ENCODE data around the gene ADGRL2. TPM values are rescaled to one million over a fixed set of nuclear protein-coding genes. Genes with fewer than 3 reads are reported as not detected.

Gene ADGRL2
- total RNA-seq, 4 donors from 2014 or later = 40.7 to 53.4 (median 44.2) TPM

- no peak for TF ChIP-seq CTCF (IDR thresholded peaks at IDR 0.05)
- TF ChIP-seq POLR2AphosphoS5 (IDR thresholded peaks at IDR 0.05) = no peak
- TF ChIP-seq POLR2A (IDR thresholded peaks at IDR 0.05) = no peak
- no peak for TF ChIP-seq EP300 (IDR thresholded peaks at IDR 0.05)
Measured at GRCh38 chr1:81948495-81948894, 147.8 kb downstream of the ADGRL2 start.

DNA sequence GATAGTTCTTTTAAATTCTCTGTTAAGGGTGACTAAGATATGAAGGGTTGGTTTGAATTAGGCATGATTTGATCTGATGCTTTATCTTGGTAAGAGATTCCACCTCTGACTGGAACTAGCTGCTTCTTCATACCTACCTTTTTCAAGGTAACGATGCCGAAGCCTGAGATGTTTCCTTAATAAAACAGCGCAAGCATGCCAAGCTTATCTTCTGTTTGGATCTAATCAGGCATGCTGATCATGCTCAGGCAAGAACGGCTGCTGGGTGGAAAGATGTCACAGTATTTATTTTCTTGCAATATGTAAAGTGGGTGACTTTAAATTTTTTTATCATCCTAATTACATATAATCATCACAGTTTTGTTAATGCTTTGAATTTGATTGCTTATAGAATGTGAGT, 148.7 kb downstream of the ADGRL2 start:
- Histone ChIP-seq H3K27ac (no peak overlapping the region), H3K27me3 (no peaks in the 10 kb centered on the region), H3K4me3 (no peak overlapping the region), H3K4me1 (peaks cover 7% of the 10 kb centered on the region), H3K9me3 (no peaks in the 10 kb centered on the region), H3K36me3 (no peaks in the 10 kb centered on the region)
- WGBS = 58% methylated on average over 4 of the region's 4 CpGs
- DNase-seq (ENCODE audit: low spot score in 2 of 2) = no peak
- TF ChIP-seq EP300 (IDR thresholded peaks at IDR 0.05) (no peak), CTCF (IDR thresholded peaks at IDR 0.05) (no peak)

More at GRCh38 chr1:81948495-81948894, 147.8 kb downstream of the ADGRL2 start:
- no peak overlapping the region for H3K4me3 ChIP-seq
- no peaks in the 10 kb centered on the region for H3K27me3 ChIP-seq
- H3K9me3 ChIP-seq = no peaks in the 10 kb centered on the region
- no peak overlapping the region for H3K27ac ChIP-seq
- H3K36me3 ChIP-seq = no peaks in the 10 kb centered on the region
- 63% methylated on average over 2 of the region's 2 CpGs for WGBS
- H3K4me1 ChIP-seq = peaks cover 7% of the 10 kb centered on the region
- no peak for DNase-seq (ENCODE audit: low spot score in 2 of 2)

DNA sequence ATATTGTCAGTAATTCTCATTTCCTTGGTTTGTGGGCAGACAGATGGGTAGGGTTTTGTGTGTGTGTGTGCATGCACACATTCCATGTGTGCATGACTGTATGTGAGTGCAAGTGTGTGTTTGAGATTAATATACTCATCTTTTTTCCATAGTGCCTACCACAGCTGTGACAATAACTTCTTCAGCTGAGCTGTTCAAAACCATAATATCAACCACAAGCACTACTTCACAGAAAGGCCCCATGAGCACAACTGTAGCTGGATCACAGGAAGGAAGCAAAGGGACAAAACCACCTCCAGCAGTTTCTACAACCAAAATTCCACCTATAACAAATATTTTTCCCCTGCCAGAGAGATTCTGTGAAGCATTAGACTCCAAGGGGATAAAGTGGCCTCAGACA, 149.3 kb downstream of the ADGRL2 start:
- Histone ChIP-seq H3K36me3 (no peaks in the 10 kb centered on the region), H3K27me3 (no peaks in the 10 kb centered on the region), H3K9me3 (no peaks in the 10 kb centered on the region), H3K4me3 (no peak overlapping the region), H3K27ac (no peak overlapping the region), H3K4me1 (peaks cover 7% of the 10 kb centered on the region)
- DNase-seq (ENCODE audit: low spot score in 2 of 2) = no peak
- TF ChIP-seq POLR2AphosphoS5 (IDR thresholded peaks at IDR 0.05) (no peak), EP300 (IDR thresholded peaks at IDR 0.05) (no peak), POLR2A (IDR thresholded peaks at IDR 0.05) (no peak), CTCF (IDR thresholded peaks at IDR 0.05) (no peak)

GRCh38 chr1:81950591-81951244, 150.0 kb downstream of the ADGRL2 start:
- TF ChIP-seq POLR2AphosphoS5 (IDR thresholded peaks at IDR 0.05) (no peak), EP300 (IDR thresholded peaks at IDR 0.05) (no peak), CTCF (IDR thresholded peaks at IDR 0.05) (no peak), POLR2A (IDR thresholded peaks at IDR 0.05) (no peak)
- no peaks in the 10 kb centered on the region for H3K36me3 ChIP-seq
- no peak overlapping the region for H3K27ac ChIP-seq
- no peaks in the 10 kb centered on the region for H3K27me3 ChIP-seq
- H3K4me3 ChIP-seq = no peak overlapping the region
- no peaks in the 10 kb centered on the region for H3K9me3 ChIP-seq
- 46% methylated on average over 3 of the region's 3 CpGs for WGBS
- no peak for DNase-seq (ENCODE audit: low spot score in 2 of 2)
- H3K4me1 ChIP-seq = peaks cover 7% of the 10 kb centered on the region

- TF ChIP-seq CTCF (IDR thresholded peaks at IDR 0.05) (no peak), POLR2AphosphoS5 (IDR thresholded peaks at IDR 0.05) (no peak), POLR2A (IDR thresholded peaks at IDR 0.05) (no peak), EP300 (IDR thresholded peaks at IDR 0.05) (no peak)
Measured at GRCh38 chr1:81954534-81955020, 153.8 kb downstream of the ADGRL2 start.

More at GRCh38 chr1:81954534-81955020, 153.8 kb downstream of the ADGRL2 start:
- WGBS = 77% methylated on average over 8 of the region's 8 CpGs
- Histone ChIP-seq H3K27me3 (no peaks in the 10 kb centered on the region), H3K36me3 (no peaks in the 10 kb centered on the region), H3K4me3 (no peak overlapping the region), H3K27ac (no peak overlapping the region), H3K4me1 (peaks cover 2% of the 10 kb centered on the region), H3K9me3 (no peaks in the 10 kb centered on the region)
- no peak for DNase-seq (ENCODE audit: low spot score in 2 of 2)

All from suprapubic skin (tissue), 4 donors.